Upper lobe of right lung (tissue), 1 donor: ENCODE data around the gene CFAP46. TPM values are rescaled to one million over a fixed set of nuclear protein-coding genes. Genes with fewer than 3 reads are reported as not detected.
"Not testable (repeated sequence)": the region's sequence is repeated elsewhere in the genome, so short reads cannot be mapped to it uniquely, and the experiment has no call there.

ENCODE experiments used
- ATAC-seq: fragments of 200-7000 bp; cut with Tn5 transposase; one replicate; pipeline ENCODE4 v1.9.1; 2020; ENCODE audit warnings: mild to moderate bottlenecking, moderate library complexity
- DNase-seq: peaks from one replicate; pipeline ENCODE4 v3.0.0-alpha.2; 2020
- H3K27ac ChIP-seq: fragments of 200-600 bp; one replicate; pipeline ENCODE4 v1.8.0; 2022
- H3K27me3 ChIP-seq: fragments of 200-600 bp; one replicate; pipeline ENCODE4 v1.8.0; 2022; ENCODE audit warnings: mild to moderate bottlenecking
- H3K36me3 ChIP-seq: fragments of 200-600 bp; one replicate; pipeline ENCODE4 v1.8.0; 2022
- H3K4me1 ChIP-seq: fragments of 200-600 bp; one replicate; pipeline ENCODE4 v1.8.0; 2022
- H3K4me3 ChIP-seq: fragments of 200-600 bp; one replicate; pipeline ENCODE4 v1.8.0; 2022; ENCODE audit warnings: mild to moderate bottlenecking
- H3K9me3 ChIP-seq: fragments of 200-600 bp; one replicate; pipeline ENCODE4 v1.8.0; 2022
- intact Hi-C: fragments of 100-400 bp; cut with DNase I; formaldehyde crosslinking; loops from one replicate; pipeline ENCODE4 v1.11.0; 2022
- total RNA-seq: library from RNA; stranded (reverse); fragmentation: NEBNext Ultra II Directional; extraction: Animal tissue kit (Norgen Biotek cat#: 25700); gene quantifications from one replicate; pipeline ENCODE4 v1.2.1, GENCODE V29; 2021
- TF ChIP-seq, protein P1 (sequence below): fragments of 200-600 bp; IDR thresholded peaks from one replicate; pipeline ENCODE4 v1.8.0; 2022; ENCODE audit warnings: antibody characterized with exemption
- donor health status: DM: no; HTN: yes; CAD: no; lungs with severe emphysema.

CFAP46 gene
- total RNA-seq, 1 donor from 2014 or later, result 0.52 TPM

DNA sequence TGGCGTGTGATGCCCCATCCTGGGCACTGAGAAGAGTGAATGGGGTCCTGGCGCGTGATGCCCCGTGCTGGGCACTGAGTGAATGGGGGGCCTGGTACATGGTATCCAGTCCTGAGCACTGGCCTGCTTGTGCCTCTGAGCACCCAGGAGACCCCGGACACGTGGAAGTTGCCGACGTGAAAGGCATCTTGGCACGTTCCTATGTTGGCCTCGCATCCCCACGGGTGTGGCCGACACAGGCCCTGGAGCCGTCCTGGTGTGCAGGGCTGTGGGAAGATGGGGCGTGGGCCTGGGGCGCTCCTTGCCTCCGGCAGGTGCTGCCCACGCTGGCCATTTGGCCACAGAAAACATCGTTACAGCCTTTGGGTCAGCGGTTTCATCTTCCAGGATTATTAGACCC is 35.5 kb downstream of the CFAP46 start:
- ATAC-seq (no peak), DNase-seq (peak; percentile 50)
- TF ChIP-seq, protein P1, sequence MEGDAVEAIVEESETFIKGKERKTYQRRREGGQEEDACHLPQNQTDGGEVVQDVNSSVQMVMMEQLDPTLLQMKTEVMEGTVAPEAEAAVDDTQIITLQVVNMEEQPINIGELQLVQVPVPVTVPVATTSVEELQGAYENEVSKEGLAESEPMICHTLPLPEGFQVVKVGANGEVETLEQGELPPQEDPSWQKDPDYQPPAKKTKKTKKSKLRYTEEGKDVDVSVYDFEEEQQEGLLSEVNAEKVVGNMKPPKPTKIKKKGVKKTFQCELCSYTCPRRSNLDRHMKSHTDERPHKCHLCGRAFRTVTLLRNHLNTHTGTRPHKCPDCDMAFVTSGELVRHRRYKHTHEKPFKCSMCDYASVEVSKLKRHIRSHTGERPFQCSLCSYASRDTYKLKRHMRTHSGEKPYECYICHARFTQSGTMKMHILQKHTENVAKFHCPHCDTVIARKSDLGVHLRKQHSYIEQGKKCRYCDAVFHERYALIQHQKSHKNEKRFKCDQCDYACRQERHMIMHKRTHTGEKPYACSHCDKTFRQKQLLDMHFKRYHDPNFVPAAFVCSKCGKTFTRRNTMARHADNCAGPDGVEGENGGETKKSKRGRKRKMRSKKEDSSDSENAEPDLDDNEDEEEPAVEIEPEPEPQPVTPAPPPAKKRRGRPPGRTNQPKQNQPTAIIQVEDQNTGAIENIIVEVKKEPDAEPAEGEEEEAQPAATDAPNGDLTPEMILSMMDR, result no peak
- no peak overlapping the region for H3K4me3 ChIP-seq
- intact Hi-C loops, result no loop called here
- no peaks in the 10 kb centered on the region for H3K36me3 ChIP-seq
- H3K4me1 ChIP-seq, result no peaks in the 10 kb centered on the region
- no peaks in the 10 kb centered on the region for H3K27me3 ChIP-seq
- no peak overlapping the region for H3K27ac ChIP-seq
- H3K9me3 ChIP-seq, result no peaks in the 10 kb centered on the region

DNA sequence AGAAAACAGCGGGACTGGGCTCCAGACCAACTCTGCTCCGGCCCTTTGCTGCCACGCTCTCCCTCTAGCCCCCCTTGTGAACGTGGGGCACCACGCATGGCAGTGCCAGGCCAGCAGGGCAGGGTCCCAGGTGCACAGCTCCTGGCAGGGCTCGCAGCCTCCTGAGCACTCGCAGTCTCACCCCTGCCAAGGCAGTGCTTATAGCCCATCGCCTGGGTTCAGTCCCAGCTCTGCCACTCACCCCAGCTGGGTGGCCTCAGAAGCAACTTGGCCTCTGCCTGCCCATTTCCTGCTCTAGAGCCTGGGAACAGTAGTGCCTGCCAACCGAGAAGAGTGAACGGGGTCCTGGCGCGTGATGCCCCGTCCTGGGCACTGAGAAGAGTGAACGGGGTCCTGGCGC is 36.3 kb downstream of the CFAP46 start:
- H3K4me1 ChIP-seq, result no peaks in the 10 kb centered on the region
- DNase-seq, result peak; percentile 48
- no peaks in the 10 kb centered on the region for H3K9me3 ChIP-seq
- no peaks in the 10 kb centered on the region for H3K36me3 ChIP-seq
- H3K4me3 ChIP-seq, result no peak overlapping the region
- intact Hi-C loops, result no loop called here
- no peaks in the 10 kb centered on the region for H3K27me3 ChIP-seq
- ATAC-seq, result no peak
- H3K27ac ChIP-seq, result no peak overlapping the region
- TF ChIP-seq, protein P1, result no peak

DNA sequence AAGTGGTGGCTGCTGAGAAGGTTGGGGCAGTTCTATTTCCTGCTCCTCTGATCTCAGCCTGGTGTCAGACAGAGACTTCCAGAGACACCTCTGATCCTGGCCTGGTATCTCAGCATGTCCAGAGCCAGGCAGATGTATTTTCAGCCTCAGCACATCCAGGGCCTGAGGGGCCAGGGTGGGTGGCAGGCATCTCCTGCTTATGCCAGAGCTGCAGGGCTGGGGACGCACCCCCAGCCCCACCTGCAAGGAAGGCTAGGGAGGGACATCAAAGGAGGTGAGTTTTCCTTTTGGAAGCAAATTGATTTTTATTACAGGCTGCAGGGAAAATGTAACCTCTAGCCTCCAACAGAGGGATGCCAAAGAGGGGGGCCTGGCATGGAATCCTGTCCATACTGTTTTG is 36.7 kb downstream of the CFAP46 start:
- H3K36me3 ChIP-seq, result no peaks in the 10 kb centered on the region
- H3K9me3 ChIP-seq, result no peaks in the 10 kb centered on the region
- H3K27me3 ChIP-seq, result no peaks in the 10 kb centered on the region
- H3K4me1 ChIP-seq, result no peaks in the 10 kb centered on the region
- intact Hi-C loops, result no loop called here
- H3K4me3 ChIP-seq, result no peak overlapping the region
- no peak overlapping the region for H3K27ac ChIP-seq
- DNase-seq (peak; percentile 25), ATAC-seq (no peak)
- TF ChIP-seq, protein P1, result no peak

DNA sequence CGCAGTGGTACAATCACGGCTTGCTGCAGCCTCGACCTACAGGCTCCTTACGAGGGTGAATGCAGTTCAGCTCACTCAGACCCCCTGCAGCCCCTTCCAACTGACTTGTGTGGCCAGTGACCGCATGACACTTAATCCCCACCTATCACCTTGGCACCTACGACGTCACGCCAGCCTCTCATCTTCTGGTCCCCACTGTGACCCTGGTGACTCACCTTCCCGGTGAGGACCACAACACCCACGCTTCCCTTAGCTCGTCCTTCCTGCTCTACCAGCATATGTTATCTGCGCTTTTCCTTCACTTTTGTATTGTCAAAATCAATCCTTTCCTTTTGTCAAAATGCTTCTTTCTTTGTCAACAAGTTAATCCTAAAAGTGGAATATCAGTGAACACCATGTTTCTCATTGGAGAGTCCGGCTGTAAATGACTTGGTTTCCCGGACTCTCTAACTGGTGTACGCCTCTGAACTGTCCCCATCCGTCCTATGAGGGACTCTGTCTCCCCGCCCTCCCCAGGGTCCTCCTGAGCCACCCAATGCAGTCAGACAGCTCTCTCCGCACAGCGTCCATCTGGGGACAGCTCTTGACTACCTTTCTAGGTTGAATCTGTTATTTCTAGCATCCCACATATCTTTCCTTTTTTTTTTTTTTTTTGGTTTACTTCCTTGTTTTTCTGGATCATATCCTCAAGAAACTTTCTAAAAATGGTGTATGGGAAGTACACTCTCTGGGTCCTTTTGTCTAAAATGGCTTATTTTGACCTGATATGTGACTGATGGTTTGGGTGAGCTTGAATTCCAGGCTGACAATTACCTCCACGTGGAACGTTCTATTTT is 37.3 kb downstream of the CFAP46 start:
- no peak for ATAC-seq
- intact Hi-C loops, result no loop called here
- no peaks in the 10 kb centered on the region for H3K9me3 ChIP-seq

DNA sequence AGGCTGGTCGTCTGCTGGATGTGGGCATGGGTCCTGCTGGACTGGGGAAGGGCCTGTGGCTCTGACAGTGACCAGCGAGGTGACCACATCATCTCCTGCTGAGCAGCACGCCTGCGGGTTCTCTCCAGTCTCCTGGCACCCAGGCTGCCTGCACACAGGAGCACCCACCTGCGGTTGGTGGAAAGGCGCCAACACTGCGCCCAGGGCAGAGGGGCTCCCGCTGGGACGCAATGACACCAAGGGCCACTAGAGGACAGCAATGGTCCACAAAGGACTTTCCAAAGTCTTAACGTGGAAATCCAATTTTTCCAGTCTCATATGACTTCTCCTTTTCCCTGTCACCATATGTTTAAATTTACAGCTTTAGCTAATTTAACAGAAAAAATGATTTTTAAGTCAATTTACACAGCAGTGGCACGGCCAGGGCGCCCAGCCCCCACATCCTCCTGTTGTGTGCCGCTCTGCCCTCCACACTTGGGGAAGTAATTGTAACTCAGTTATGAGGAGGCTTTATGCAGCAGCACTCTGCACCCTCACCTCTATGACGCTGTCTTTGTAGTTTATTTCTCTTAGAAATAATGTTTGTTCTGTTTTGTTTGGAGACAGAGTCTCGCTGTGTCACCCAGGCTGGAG is 38.1 kb downstream of the CFAP46 start:
- intact Hi-C loops, result no loop called here
- H3K9me3 ChIP-seq, result no peaks in the 10 kb centered on the region
- peak; percentile 70 for DNase-seq

More for the DNA sequence above, 37.3 kb downstream of the CFAP46 start:
- DNase-seq, result peak; percentile 41
- Histone ChIP-seq H3K27ac (no peak overlapping the region), H3K27me3 (no peaks in the 10 kb centered on the region), H3K36me3 (no peaks in the 10 kb centered on the region), H3K4me3 (no peak overlapping the region), H3K4me1 (no peaks in the 10 kb centered on the region)
- TF ChIP-seq, protein P1, result no peak

DNA sequence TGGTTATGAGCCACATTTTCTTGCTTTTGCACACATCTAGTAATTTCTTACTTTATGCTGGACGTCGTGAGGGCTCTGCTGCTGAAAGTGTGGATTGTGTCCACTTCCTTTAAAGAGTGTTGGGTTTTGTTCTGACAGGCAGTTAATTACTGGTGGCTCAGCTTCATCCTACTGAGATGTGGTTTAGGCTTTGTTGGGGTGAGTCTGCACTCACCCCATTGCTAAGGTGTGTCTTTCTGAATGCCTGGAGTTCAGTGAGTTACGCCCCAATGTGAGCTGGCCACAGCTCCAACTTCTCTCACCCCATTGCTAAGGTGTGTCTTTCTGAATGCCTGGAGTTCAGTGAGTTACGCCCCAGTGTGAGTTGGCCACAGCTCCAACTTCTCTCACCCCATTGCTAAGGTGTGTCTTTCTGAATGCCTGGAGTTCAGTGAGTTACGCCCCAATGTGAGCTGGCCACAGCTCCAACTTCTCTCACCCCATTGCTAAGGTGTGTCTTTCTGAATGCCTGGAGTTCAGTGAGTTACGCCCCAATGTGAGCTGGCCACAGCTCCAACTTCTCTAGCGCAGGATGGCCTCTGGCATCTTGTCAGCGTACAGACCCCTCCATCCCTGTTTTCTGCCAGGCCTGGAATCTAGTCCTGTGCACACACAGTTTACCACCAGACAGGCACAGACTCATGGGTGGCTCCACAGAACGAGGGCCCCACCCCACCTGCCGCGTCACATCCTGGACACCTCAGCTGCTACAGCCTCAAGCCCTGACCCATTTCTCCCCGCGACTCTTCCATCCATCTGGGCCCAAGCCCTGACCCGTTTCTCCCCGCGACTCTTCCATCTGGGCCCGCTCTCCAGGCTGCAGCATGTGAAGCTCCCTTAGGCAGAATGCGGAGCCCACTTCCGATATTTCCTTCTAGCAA is 39.5 kb downstream of the CFAP46 start:
- ATAC-seq, intact Hi-C loops, H3K27me3 ChIP-seq, H3K4me1 ChIP-seq, H3K27ac ChIP-seq, H3K4me3 ChIP-seq, H3K36me3 ChIP-seq, H3K9me3 ChIP-seq: not testable (repeated sequence)
- peak; percentile 44 for DNase-seq

More for the DNA sequence above, 38.1 kb downstream of the CFAP46 start:
- no peaks in the 10 kb centered on the region for H3K36me3 ChIP-seq
- H3K4me3 ChIP-seq, result no peak overlapping the region
- H3K4me1 ChIP-seq, result no peaks in the 10 kb centered on the region
- ATAC-seq, result peak; percentile 72
- no peak overlapping the region for H3K27ac ChIP-seq
- TF ChIP-seq, protein P1, result peak; percentile 70
- H3K27me3 ChIP-seq, result no peaks in the 10 kb centered on the region
